ENCODE results near the gene KCNIP4.

KCNIP4 gene

GRCh38 chr4:20723019-20723418, 1225.6 kb downstream of the KCNIP4 start:
- no peak for TF ChIP-seq CTCF (IDR thresholded peaks at IDR 0.05)
- Histone ChIP-seq H3K27ac (no peak overlapping the region), H3K4me3 (no peak overlapping the region)
- no peak for DNase-seq (ENCODE audit: low spot score)

DNA sequence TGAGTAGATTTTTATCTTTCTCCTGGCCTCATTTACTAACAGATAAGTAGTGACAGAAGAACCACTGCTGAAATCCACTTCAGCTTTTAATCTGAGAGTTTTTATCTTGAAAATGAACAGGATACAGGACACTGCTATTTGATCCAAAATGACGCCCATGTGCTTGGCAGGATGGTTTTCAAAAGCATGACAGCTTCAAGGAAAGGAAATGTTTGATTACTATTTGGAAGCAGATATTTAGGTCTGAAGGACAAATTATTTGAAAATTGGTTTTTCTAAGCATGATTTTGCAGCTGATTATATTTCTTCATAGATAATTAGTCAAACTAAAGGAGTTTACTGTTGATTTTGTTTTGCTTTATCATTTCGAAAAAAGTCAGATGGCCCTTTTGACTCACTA, 1237.2 kb downstream of the KCNIP4 start:
- no peak overlapping the region for H3K4me3 ChIP-seq
- TF ChIP-seq CTCF (IDR thresholded peaks at IDR 0.05), result no peak
- DNase-seq (ENCODE audit: low spot score), result no peak
- H3K27ac ChIP-seq, result no peak overlapping the region

GRCh38 chr4:20700007-20700761, 1248.4 kb downstream of the KCNIP4 start, which contains the start of gene PACRGL:
PACRGL (plus strand) TSS chr4:20700458; CDS start chr4:20704482, 4,024 bp downstream.
- peak within 1 kb of the TSS; percentile 82 to 83 for H3K27ac ChIP-seq
- H3K4me3 ChIP-seq, result peak within 1 kb of the TSS; percentile 87
- DNase-seq (ENCODE audit: low spot score), result peak; percentile 95
- TF ChIP-seq CTCF (IDR thresholded peaks at IDR 0.05), result no peak

GRCh38 chr4:20698820-20699219, 1249.8 kb downstream of the KCNIP4 start:
- TF ChIP-seq CTCF (IDR thresholded peaks at IDR 0.05), result no peak
- H3K27ac ChIP-seq, result no peak overlapping the region
- H3K4me3 ChIP-seq, result no peak overlapping the region
- no peak for DNase-seq (ENCODE audit: low spot score)

GRCh38 chr4:20698382-20698781, 1250.2 kb downstream of the KCNIP4 start:
- H3K4me3 ChIP-seq, result no peak overlapping the region
- H3K27ac ChIP-seq, result no peak overlapping the region
- no peak for DNase-seq (ENCODE audit: low spot score)
- no peak for TF ChIP-seq CTCF (IDR thresholded peaks at IDR 0.05)

DNA sequence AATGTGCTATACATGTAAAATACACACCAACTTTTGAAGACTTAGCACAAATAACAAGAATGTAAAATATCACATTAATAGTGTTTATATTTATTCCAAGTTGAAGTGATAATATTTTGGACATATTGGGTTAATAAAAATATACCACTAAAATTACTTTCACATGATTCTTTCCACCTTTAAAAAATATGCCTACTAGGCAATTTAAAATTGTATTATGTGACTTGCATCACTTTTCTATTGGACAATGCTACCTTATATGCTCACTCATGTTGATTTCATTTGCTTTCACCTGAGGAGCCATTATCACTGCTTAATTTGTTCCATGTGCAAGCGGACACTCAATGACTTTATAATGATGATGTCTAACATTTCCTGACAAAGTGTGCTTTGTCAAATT, 1251.8 kb downstream of the KCNIP4 start:
- no peak for TF ChIP-seq CTCF (IDR thresholded peaks at IDR 0.05)

DNA sequence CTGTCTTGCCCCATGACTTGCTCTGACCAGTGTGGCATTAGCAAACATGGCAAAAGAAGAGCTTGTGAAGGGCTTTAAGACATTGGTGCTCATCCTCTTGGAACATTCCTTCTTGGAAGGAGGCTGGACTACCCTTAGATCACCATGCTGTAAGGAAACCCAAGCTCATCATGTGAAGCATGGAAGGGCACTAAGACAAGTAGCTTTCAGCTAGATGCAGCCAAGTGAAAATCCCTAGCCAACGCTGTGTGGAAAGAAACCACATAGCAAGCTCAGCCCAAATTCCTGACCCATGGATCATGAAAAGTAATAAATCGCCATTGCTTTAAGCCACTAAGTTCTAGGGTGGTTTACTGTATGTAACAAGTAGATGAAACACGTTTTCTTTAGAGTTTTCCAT, 1260.7 kb downstream of the KCNIP4 start:
- no peak for DNase-seq (ENCODE audit: low spot score)
- Histone ChIP-seq H3K27ac (no peak overlapping the region), H3K4me3 (no peak overlapping the region)
- TF ChIP-seq CTCF (IDR thresholded peaks at IDR 0.05), result no peak

More for the DNA sequence above, 1251.8 kb downstream of the KCNIP4 start:
- no peak for DNase-seq (ENCODE audit: low spot score)
- Histone ChIP-seq H3K4me3 (no peak overlapping the region), H3K27ac (no peak overlapping the region)

All from coronary artery (tissue), 2 donors.